Measurements from ENCODE around the gene ZNF638. TPM values are rescaled to one million over a fixed set of nuclear protein-coding genes. Genes with fewer than 3 reads are reported as not detected.

The ZNF638 gene
- polyA plus RNA-seq, 1 of the 3 experiments (the other 2 are of a cell fraction): 28.1 TPM

DNA sequence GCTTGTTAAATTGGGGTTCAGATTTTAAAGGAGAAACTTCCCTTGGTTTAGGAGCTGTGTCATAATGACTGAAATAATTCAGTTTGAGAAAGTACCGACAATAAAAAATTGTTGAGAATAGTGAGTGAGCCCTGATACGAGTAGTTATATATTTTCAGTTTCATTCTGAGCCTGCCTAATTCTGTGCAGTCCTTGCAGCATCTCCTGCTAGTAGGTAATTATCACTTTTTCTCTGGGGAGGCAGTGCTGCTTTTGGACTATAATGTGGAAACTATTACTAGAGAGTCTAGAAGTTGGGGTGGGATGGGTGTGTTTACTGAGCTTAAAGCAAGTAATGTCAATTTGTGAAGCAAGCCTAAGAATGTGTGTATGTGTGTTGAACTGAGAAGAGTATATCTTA, 21.7 kb downstream of the ZNF638 start:
- POLR2A ChIA-PET: no interaction called here

More for the DNA sequence above, 21.7 kb downstream of the ZNF638 start:
- no peak for TF ChIP-seq YY1 (IDR thresholded peaks at IDR 0.05; ENCODE audit: low read depth)
- TF ChIP-seq TCF12 (IDR thresholded peaks at IDR 0.05): no peak
- TF ChIP-seq MXI1 (IDR thresholded peaks at IDR 0.05; ENCODE audit: low read depth, low read length): no peak
- TF ChIP-seq FOXJ3 (CRISPR knock-in tag; IDR thresholded peaks at IDR 0.05): no peak
- no peak for TF ChIP-seq REST (IDR thresholded peaks at IDR 0.05; ENCODE audit: low read depth, low read length)
- no peak for TF ChIP-seq TAF1 (IDR thresholded peaks at IDR 0.05; ENCODE audit: borderline replicate concordance, low read depth, low read length)
- no peak for TF ChIP-seq GABPA (IDR thresholded peaks at IDR 0.05; ENCODE audit: low read depth)
- no peak for TF ChIP-seq FOSL2 (IDR thresholded peaks at IDR 0.05; ENCODE audit: borderline replicate concordance, low read depth)
- no peak for TF ChIP-seq NRF1 (IDR thresholded peaks at IDR 0.05; ENCODE audit: low read depth, low read length)
- no peak for TF ChIP-seq EZH2phosphoT487 (IDR thresholded peaks at IDR 0.05; ENCODE audit: borderline replicate concordance, low read depth)
- TF ChIP-seq RCOR1 (IDR thresholded peaks at IDR 0.05; ENCODE audit: low read length): no peak
- no peak for TF ChIP-seq MAX (IDR thresholded peaks at IDR 0.05; ENCODE audit: low read depth)
- TF ChIP-seq SIN3A (IDR thresholded peaks at IDR 0.05; ENCODE audit: borderline replicate concordance, low read depth, low read length): no peak
- TF ChIP-seq ELF1 (IDR thresholded peaks at IDR 0.05): no peak
- no peak for TF ChIP-seq CTCF (IDR thresholded peaks at IDR 0.05)
- no peak for TF ChIP-seq MEF2A (IDR thresholded peaks at IDR 0.05; ENCODE audit: borderline replicate concordance, low read depth)
- TF ChIP-seq, protein P1, sequence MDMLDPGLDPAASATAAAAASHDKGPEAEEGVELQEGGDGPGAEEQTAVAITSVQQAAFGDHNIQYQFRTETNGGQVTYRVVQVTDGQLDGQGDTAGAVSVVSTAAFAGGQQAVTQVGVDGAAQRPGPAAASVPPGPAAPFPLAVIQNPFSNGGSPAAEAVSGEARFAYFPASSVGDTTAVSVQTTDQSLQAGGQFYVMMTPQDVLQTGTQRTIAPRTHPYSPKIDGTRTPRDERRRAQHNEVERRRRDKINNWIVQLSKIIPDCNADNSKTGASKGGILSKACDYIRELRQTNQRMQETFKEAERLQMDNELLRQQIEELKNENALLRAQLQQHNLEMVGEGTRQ (IDR thresholded peaks at IDR 0.05; ENCODE audit: borderline replicate concordance, low read depth, low read length): no peak
- TF ChIP-seq FOXM1 (IDR thresholded peaks at IDR 0.05; ENCODE audit: low read depth): no peak
- H3K9me3 ChIP-seq: no peaks in the 10 kb centered on the region
- H3K4me1 ChIP-seq (ENCODE audit: control insufficient read depth in 1 of 2, insufficient read depth in 2 of 2, low read depth in 1 of 2, low read length in 1 of 2): no peaks in the 10 kb centered on the region
- peaks cover 99% of the 10 kb centered on the region for H3K79me2 ChIP-seq (ENCODE audit: insufficient read depth)
- peaks cover 91% of the 10 kb centered on the region for H4K20me1 ChIP-seq (ENCODE audit: insufficient read depth)
- CTCF ChIA-PET: interaction anchor here (1.2 to 1.3 kb wide), 2 partner anchors 10 to 21 kb away, joined by 3 to 4 read pairs; partner anchors contain the start of gene ZNF638
- H3K9me2 ChIP-seq: no peaks in the 10 kb centered on the region
- no peaks in the 10 kb centered on the region for H3F3A ChIP-seq (replicated peaks; ENCODE audit: insufficient read depth)
- peaks cover 58 to 76% of the 10 kb centered on the region in 2 experiments for H3K36me3 ChIP-seq (replicated peaks in 1 of 2; ENCODE audit: control insufficient read depth in 1 of 2, insufficient read depth in 2 of 2, low read length in 1 of 2)
- no peak overlapping the region for H2AFZ ChIP-seq (ENCODE audit: low read depth)
- no peak for DNase-seq
- no peak overlapping the region for H3K4me3 ChIP-seq (ENCODE audit: low read depth in 2 of 2, low read length in 1 of 2)
- no peak overlapping the region for H3K9ac ChIP-seq
- H3K4me2 ChIP-seq: no peak overlapping the region
- WGBS (ENCODE audit: low lambda C conversion rate): 93% methylated on average over 2 of the region's 2 CpGs
- H3K27ac ChIP-seq (ENCODE audit: low read depth in 2 of 2, low read length in 1 of 2): no peak overlapping the region
- no peaks in the 10 kb centered on the region for H3K27me3 ChIP-seq (ENCODE audit: insufficient read depth)
